Measurements from ENCODE around the gene GPR157.

GPR157 gene

DNA sequence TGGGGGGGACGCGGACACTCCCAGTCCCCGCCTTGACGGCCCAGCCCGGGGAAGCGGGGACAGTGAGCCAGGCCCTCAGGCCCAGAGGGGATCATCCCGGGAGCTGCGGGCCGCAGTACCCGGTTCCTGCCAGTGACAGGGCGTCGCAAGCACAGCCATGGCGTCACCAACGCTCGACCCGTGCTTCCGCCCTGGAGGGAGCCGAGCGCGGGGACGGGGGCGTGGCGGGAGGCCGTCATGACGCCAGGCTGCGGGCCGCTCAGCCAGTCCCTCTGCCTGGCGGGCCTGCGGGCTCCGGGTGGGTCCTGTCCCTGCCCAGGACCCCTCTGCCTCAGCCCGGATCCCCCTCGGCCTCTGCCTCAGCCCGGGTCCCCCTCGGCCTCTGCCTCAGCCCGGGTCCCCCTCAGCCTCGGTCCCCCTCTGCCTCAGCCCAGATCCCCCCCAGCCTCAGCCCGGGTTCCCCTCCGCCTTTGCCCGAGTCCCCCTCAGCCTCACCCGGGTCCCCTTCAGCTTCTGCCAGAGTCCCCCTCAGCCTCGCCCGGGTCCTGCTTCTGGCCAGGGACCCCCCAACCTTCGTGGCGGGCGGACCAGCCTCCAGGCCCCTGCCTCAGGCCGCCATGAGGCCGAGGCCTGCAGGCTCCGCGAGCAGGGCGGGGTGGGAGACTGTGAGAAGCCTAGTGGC lies 57.2 kb downstream of the GPR157 start:
- Histone ChIP-seq H3K27ac (no peak overlapping the region), H3K27me3 (ENCODE audit: insufficient read depth, low read depth, severe bottlenecking) (no peaks in the 10 kb centered on the region), H3K9me3 (ENCODE audit: severe bottlenecking) (no peaks in the 10 kb centered on the region), H3K36me3 (no peaks in the 10 kb centered on the region), H3K4me3 (ENCODE audit: low read depth, low read length) (no peak overlapping the region)
- DNase-seq = no peak
- TF ChIP-seq, protein P1, sequence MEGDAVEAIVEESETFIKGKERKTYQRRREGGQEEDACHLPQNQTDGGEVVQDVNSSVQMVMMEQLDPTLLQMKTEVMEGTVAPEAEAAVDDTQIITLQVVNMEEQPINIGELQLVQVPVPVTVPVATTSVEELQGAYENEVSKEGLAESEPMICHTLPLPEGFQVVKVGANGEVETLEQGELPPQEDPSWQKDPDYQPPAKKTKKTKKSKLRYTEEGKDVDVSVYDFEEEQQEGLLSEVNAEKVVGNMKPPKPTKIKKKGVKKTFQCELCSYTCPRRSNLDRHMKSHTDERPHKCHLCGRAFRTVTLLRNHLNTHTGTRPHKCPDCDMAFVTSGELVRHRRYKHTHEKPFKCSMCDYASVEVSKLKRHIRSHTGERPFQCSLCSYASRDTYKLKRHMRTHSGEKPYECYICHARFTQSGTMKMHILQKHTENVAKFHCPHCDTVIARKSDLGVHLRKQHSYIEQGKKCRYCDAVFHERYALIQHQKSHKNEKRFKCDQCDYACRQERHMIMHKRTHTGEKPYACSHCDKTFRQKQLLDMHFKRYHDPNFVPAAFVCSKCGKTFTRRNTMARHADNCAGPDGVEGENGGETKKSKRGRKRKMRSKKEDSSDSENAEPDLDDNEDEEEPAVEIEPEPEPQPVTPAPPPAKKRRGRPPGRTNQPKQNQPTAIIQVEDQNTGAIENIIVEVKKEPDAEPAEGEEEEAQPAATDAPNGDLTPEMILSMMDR (IDR thresholded peaks at IDR 0.05; ENCODE audit: low read depth, low read length) = no peak

GRCh38 chr1:9070486-9070885 lies 58.4 kb downstream of the GPR157 start:
- DNase-seq = no peak
- no peak overlapping the region for H3K4me3 ChIP-seq (ENCODE audit: low read depth, low read length)
- no peaks in the 10 kb centered on the region for H3K36me3 ChIP-seq
- no peaks in the 10 kb centered on the region for H3K9me3 ChIP-seq (ENCODE audit: severe bottlenecking)
- TF ChIP-seq, protein P1 (IDR thresholded peaks at IDR 0.05; ENCODE audit: low read depth, low read length) = no peak
- peak overlapping the region; percentile 22 for H3K27ac ChIP-seq
- H3K27me3 ChIP-seq (ENCODE audit: insufficient read depth, low read depth, severe bottlenecking) = no peaks in the 10 kb centered on the region

GRCh38 chr1:9069326-9070100 lies 59.4 kb downstream of the GPR157 start, which contains the start of gene SLC2A5:
Gene SLC2A5, minus strand, starts transcription at chr1:9069635. Its CDS starts 99 bp downstream, at chr1:9069536.
- DNase-seq = peak; percentile 44
- Histone ChIP-seq H3K36me3 (no peaks in the 10 kb centered on the region), H3K4me3 (ENCODE audit: low read depth, low read length) (no peak within 1 kb of the TSS)

GRCh38 chr1:9068981-9069325 lies 59.9 kb downstream of the GPR157 start:
- no peaks in the 10 kb centered on the region for H3K9me3 ChIP-seq (ENCODE audit: severe bottlenecking)
- no peak overlapping the region for H3K4me3 ChIP-seq (ENCODE audit: low read depth, low read length)
- DNase-seq = no peak
- TF ChIP-seq, protein P1 (IDR thresholded peaks at IDR 0.05; ENCODE audit: low read depth, low read length) = no peak
- no peaks in the 10 kb centered on the region for H3K36me3 ChIP-seq
- peak overlapping the region; percentile 58 for H3K27ac ChIP-seq
- H3K27me3 ChIP-seq (ENCODE audit: insufficient read depth, low read depth, severe bottlenecking) = no peaks in the 10 kb centered on the region

More at GRCh38 chr1:9069326-9070100, 59.4 kb downstream of the GPR157 start, which contains the start of gene SLC2A5:
- TF ChIP-seq, protein P1 (IDR thresholded peaks at IDR 0.05; ENCODE audit: low read depth, low read length) = no peak
- Histone ChIP-seq H3K9me3 (ENCODE audit: severe bottlenecking) (no peaks in the 10 kb centered on the region), H3K27ac (peak within 1 kb of the TSS; percentile 58), H3K27me3 (ENCODE audit: insufficient read depth, low read depth, severe bottlenecking) (no peaks in the 10 kb centered on the region)

GRCh38 chr1:9066945-9067807 lies 61.7 kb downstream of the GPR157 start:
- Histone ChIP-seq H3K36me3 (no peaks in the 10 kb centered on the region), H3K4me3 (ENCODE audit: low read depth, low read length) (no peak overlapping the region), H3K27ac (no peak overlapping the region), H3K27me3 (ENCODE audit: insufficient read depth, low read depth, severe bottlenecking) (no peaks in the 10 kb centered on the region), H3K9me3 (ENCODE audit: severe bottlenecking) (no peaks in the 10 kb centered on the region)
- TF ChIP-seq, protein P1 (IDR thresholded peaks at IDR 0.05; ENCODE audit: low read depth, low read length) = no peak
- DNase-seq = no peak

Data from WERI-Rb-1 (cell line).